NCI-H345 (cell line): ENCODE results near the gene CNN3.

ENCODE experiments used
- DNase-seq: peaks from one replicate; lab custom pipeline; 2025; lab: John Stamatoyannopoulos, UW

Gene CNN3

GRCh38 chr1:94887603-94888171, 39.2 kb downstream of the CNN3 start:
- no peak for DNase-seq

- no peak for DNase-seq
These were observed 39.8 kb downstream of the CNN3 start for GRCh38 chr1:94887106-94887505.

DNA sequence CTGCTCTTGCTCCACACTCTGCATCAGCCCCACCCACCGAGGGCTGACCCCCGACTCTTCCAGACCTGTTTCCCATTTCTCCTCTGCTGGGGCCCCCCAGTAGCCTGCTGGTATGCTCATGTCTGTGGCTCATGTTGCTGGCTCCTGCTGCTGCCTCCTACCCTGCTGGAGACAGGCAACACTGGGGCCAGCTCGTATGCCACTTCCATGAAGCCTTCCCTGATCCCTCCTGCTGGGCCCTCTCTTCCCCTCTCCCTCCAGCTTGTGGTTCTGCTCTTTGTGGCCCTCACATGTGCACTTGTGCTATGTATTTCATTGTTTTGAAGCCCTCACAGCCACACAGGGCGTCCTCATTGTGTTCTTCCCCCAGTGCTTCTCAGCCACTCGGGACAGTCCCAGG, 40.5 kb downstream of the CNN3 start:
- no peak for DNase-seq

DNA sequence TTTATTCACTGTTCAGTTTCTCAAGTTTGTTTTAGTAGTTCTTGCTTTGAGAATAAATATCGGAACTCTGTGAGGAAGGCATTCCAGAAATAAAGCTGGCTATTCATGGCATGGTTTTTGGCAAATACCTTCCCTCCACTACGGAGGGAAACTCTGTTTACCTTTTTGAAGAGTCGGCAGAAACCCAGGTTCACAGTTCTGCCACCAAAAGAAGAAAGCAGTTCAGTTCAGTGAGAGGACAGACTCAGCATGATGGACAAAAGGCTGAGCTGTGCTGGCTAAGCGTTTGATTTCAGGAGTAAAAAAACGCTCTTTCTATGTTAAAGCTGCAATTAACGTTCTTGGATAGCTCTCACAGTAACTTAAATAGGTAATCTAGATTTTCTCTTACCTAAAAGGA, 42.4 kb downstream of the CNN3 start:
- DNase-seq, result no peak

DNA sequence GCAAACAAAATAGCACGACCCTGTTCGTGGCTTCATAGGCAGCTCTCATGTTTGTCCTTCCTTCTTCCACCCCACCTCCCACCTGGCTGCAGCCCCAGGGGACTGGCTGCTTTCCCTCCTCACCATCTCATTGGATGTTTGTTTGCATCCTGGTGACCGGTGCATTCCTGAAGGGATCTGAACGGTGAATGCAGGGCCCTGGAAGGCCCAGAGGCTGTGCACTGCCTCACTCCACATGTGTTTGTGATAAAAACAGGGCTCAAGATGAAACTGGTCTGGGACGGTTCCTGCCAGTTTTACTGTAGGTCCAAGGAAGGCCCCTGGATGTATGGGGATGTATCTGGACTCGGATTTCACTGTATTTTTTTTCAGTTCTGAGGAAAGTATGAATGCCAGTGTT, 42.8 kb downstream of the CNN3 start:
- DNase-seq, result peak; percentile 21

GRCh38 chr1:94883691-94884090, 43.2 kb downstream of the CNN3 start:
- peak; percentile 36 for DNase-seq

GRCh38 chr1:94878329-94878728, 48.6 kb downstream of the CNN3 start:
- no peak for DNase-seq

DNA sequence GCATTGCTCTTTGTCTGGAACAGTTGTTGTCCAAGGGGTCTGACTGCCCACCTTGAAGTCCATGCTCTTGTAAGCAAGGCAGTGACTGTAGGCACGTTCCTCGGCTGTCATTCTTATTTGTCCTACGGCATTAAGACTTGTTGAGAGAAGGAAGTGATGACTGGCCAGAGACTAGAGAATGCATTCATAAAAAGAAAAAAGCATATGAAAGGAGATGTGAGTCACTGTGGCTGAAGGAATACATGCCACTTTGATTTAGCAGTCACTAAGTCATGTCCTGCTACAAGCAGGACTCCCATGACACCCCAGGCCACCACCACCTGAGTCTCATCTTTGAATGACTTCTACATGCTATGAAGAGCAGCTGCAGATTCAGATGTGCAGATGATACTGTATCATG, 50.5 kb downstream of the CNN3 start:
- no peak for DNase-seq

DNA sequence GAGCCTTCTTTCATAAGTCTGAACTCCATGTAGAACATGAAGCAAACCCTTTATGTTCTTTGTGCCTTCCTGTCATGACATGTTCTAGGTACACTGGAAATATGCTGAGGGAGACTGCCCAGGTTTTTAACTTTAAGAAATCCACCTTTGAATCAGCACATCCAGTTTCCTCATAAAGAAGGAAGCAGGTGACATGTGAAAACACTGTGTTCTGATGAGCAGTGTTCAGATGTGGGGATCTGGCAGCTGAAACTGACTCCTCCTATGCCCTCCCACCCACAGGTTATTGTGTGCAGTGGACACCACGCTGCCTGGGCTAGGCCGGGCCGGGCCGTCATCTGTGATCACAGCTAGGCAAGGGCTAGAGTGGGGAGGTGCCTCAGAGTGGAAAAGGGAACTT, 51.1 kb downstream of the CNN3 start:
- no peak for DNase-seq

DNA sequence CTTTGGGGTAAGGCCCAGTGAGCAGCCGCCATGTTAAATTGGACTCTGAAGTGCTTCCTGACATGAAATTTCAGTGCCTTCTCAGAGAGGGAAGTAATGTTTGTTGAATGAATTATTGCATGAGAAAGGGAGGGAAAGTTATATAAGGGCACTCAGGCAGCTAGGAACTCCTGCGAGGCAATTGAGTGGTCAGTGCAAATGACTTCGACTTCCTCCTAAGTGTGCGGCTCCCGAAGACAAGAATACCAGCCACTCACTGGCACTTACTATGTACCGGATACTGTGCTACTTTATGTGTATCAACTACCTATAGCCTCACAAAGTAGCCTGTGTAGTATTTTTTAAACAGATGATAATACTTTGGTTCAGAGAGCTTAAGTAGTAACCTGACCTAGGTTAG, 52.5 kb downstream of the CNN3 start:
- DNase-seq, result no peak

GRCh38 chr1:94873520-94874351, 53.2 kb downstream of the CNN3 start:
- DNase-seq, result peak; percentile 97

DNA sequence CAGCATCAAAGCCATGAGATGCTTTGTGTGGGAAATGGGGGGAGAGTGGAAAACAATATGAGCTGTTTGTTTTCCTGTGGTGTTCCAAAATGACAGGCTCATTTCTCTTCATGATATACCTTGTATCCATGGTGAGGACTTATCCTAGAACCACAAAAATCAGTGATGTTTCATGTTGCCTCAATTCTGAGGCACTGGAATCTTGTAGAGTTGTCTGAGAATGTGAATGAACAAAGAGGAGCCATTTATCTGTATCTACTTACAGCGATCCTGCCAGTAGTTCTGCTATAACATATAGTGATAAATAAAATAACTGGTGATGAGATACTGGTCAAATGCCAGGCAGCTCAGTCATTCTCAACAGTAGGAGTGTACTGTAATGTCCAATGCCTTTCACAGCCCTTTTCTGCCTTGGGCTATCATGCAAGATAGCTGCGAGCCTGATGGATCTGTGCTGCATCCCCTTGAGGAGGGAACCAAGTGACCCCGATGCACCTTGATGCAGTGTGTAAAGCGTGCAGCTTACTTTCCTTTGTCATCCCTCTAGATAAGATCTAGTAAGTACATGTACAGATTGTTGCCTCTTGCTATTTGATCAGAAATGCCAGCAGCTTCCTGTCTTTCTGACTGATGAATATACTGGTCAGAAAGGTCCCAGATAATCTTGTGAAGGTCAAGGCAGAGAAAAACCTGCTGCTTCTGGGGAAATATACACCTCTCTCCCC, 54.0 kb downstream of the CNN3 start:
- DNase-seq, result no peak

GRCh38 chr1:94871031-94871430, 55.9 kb downstream of the CNN3 start:
- no peak for DNase-seq

GRCh38 chr1:94866164-94866807, 60.6 kb downstream of the CNN3 start:
- peak; percentile 15 for DNase-seq

DNA sequence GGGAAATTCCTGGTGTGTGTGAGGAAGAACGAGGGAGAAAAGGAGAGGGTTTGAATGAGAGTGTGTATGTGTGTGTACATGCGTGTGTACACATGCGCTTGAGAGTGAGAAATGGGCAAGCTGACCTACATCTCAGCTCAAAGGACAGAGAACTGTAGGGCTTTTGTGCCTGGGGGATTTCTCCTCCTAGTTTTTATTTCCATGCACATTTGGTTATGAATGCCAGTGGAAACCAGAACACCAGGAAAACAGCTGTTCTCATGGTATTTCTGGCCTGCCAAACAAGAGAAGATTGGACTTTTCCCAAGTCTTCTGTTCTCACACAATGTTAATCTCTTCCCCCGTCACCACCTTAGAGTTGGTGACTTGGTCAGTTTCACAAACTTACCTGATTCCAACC, 61.5 kb downstream of the CNN3 start:
- no peak for DNase-seq

GRCh38 chr1:94864821-94865220, 62.1 kb downstream of the CNN3 start:
- no peak for DNase-seq

DNA sequence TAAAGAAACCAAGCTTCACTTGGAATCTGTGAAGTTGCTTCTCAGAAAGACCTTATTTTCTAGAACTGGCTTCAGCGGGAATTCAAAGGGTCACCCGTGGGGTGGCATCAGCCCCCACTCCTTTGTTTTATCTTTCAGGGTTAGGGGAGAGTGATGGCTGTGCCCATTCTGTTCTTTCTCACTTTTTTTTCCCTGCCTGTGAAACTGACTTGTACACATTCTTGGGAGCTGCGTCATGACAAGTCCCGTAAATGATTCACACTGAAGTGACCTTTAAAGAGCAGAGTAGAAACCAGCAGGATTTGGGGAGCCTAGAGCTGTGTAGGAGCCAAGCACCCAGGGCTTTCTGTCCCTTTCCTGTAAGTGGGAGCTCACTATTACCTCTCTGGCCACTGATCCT, 63.0 kb downstream of the CNN3 start:
- DNase-seq, result no peak

- no peak for DNase-seq
These were observed 63.5 kb downstream of the CNN3 start for GRCh38 chr1:94863297-94863911.

GRCh38 chr1:94862718-94863117, 64.2 kb downstream of the CNN3 start:
- no peak for DNase-seq

GRCh38 chr1:94859174-94859573, 67.7 kb downstream of the CNN3 start:
- no peak for DNase-seq

- DNase-seq, result no peak
These were observed 68.6 kb downstream of the CNN3 start for GRCh38 chr1:94858276-94858675.

DNA sequence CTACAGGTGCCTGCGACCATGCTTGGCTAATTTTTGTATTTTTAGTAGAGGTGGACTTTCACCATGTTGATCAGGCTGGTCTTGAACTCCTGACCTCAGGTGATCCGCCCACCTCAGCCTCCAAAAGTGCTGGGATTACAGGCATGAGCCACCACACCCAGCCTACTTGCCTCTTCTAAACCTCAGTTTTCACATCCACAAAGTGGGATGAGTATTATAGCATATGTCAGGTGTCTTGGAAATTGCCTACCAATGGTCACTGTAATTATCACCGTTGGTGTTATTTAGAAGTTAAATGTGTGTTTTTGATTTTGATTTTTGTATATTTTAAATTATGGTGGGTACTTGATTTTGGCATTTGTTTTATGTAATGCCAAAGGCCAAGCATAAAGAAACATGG, 70.0 kb downstream of the CNN3 start:
- DNase-seq, result no peak
